MG63 (cell line): ENCODE measurements around the gene TNIK. TPM values are rescaled to one million over a fixed set of nuclear protein-coding genes. Genes with fewer than 3 reads are reported as not detected.

ENCODE experiments used
- DNase-seq: peaks from one replicate; pipeline ENCODE4 v3.0.0-alpha.2; 2020
- H3K27me3 ChIP-seq: fragments of 250-450 bp; sonication (Bioruptor Pico); 2 replicates; pipeline ENCODE4 v1.5.1; 2020; ENCODE audit warnings: mild to moderate bottlenecking, moderate library complexity
- H3K36me3 ChIP-seq: fragments of 250-450 bp; sonication (Bioruptor Pico); 2 replicates; pipeline ENCODE4 v1.5.1; 2020; ENCODE audit warnings: mild to moderate bottlenecking, moderate library complexity
- H3K4me3 ChIP-seq: fragments of 250-450 bp; sonication (Bioruptor Pico); 2 replicates; pipeline ENCODE4 v1.5.1; 2020; ENCODE audit warnings: mild to moderate bottlenecking, moderate library complexity
- H3K9me3 ChIP-seq: fragments of 250-450 bp; sonication (Bioruptor Pico); 2 replicates; pipeline ENCODE4 v1.5.1; 2020; ENCODE audit warnings: mild to moderate bottlenecking, moderate library complexity
- total RNA-seq: library from RNA; depleted of rRNA; stranded (reverse); fragments of >200 nt; shearing (Covaris generic); gene quantifications from 2 replicates; pipeline ENCODE4 v1.2.3, GENCODE V29; 2014; ENCODE audit warnings: low replicate concordance

Gene TNIK
- total RNA-seq, 1 experiment from 2014 or later = 0.07 TPM

DNA sequence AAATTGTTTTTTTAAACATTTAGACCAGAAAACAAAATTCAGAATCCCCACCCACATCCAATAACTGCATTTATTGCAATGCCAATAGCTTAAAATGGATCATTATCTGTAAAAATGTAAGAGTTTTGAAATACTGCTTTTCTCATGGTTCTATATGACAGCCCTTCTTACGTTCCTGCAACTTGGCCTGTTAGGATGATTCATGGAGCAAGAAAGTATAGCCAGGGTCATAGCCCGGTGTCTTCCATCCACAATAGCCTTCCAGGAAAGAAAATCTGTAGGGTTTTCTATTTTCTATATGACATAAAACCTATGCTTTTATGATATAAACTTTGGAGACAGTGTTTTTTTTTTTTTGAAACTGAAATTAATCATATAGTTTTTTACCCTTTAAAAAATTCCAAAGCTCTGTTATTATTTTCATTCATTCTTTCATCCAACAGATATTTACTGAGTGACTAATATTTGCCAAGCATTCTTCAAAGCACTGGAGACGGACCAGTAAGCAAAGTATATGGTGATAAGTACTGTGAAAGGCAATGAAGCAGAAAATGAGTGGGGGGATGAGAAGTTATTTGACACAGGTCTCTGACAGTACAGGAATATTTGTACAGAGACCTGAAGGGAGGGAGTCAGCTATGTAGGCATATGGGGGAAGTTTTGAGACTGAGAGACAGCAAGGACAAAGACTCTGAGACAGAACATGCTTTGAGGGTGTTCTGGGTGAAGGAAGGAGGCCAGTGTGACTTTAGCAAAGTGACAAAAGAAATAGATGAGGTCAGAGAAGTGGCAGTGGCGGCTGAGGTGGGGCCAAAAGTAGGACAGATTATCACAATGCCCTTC lies 404.6 kb downstream of the TNIK start:
- no peaks in the 10 kb centered on the region for H3K27me3 ChIP-seq
- DNase-seq = no peak
- H3K36me3 ChIP-seq = no peaks in the 10 kb centered on the region
- H3K9me3 ChIP-seq = peaks cover 4% of the 10 kb centered on the region
- no peak overlapping the region for H3K4me3 ChIP-seq

DNA sequence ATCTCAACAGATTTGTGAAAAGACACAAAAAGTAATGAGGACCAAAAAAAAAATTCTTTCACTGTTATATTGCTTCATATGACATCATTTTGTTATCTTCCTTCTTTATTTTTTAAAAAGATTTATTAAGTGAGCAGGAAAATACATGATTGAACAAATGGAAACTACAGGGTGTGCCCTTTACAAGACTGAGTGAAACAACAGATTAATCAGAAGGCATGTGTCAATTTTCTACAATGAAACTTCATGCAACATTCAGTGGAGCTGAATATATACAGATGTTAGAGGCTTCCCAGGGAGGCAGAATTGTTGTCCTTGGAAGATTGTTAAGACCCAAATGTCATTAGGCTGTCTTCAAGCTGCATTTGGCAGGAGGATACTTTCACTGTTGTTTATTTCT lies 405.3 kb downstream of the TNIK start:
- H3K9me3 ChIP-seq = peaks cover 4% of the 10 kb centered on the region
- no peak for DNase-seq
- no peaks in the 10 kb centered on the region for H3K27me3 ChIP-seq
- no peak overlapping the region for H3K4me3 ChIP-seq
- no peaks in the 10 kb centered on the region for H3K36me3 ChIP-seq

DNA sequence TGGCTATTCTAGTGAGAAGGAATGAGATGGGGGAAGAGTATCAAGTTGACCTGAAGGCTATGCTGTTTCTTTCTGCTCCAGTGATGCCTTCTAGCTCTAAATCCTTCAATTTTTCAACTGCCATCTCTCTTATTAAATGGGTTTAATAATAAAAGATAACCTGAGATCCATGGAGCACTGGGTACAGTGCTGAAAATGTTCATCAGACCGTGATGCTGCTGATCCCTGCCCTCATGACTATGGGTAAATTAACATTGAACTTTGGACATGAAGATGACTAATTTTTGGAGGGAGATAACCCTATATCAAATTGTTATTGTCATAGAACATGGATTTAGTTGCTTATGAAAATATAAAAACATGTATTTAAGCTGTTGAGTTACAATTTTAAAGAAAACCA lies 406.0 kb downstream of the TNIK start:
- Histone ChIP-seq H3K27me3 (no peaks in the 10 kb centered on the region), H3K9me3 (peaks cover 4% of the 10 kb centered on the region), H3K4me3 (no peak overlapping the region), H3K36me3 (no peaks in the 10 kb centered on the region)
- no peak for DNase-seq

GRCh38 chr3:171049861-171050444 lies 410.3 kb downstream of the TNIK start:
- peak; percentile 70 for DNase-seq
- Histone ChIP-seq H3K9me3 (peaks cover 4% of the 10 kb centered on the region), H3K27me3 (no peaks in the 10 kb centered on the region; the same call in 1 of the 2 replicates), H3K36me3 (no peaks in the 10 kb centered on the region), H3K4me3 (no peak overlapping the region)

GRCh38 chr3:171046760-171047159 lies 413.4 kb downstream of the TNIK start:
- Histone ChIP-seq H3K4me3 (no peak overlapping the region), H3K27me3 (no peaks in the 10 kb centered on the region; the same call in 1 of the 2 replicates), H3K9me3 (peaks cover under 1% of the 10 kb centered on the region), H3K36me3 (no peaks in the 10 kb centered on the region)
- no peak for DNase-seq

DNA sequence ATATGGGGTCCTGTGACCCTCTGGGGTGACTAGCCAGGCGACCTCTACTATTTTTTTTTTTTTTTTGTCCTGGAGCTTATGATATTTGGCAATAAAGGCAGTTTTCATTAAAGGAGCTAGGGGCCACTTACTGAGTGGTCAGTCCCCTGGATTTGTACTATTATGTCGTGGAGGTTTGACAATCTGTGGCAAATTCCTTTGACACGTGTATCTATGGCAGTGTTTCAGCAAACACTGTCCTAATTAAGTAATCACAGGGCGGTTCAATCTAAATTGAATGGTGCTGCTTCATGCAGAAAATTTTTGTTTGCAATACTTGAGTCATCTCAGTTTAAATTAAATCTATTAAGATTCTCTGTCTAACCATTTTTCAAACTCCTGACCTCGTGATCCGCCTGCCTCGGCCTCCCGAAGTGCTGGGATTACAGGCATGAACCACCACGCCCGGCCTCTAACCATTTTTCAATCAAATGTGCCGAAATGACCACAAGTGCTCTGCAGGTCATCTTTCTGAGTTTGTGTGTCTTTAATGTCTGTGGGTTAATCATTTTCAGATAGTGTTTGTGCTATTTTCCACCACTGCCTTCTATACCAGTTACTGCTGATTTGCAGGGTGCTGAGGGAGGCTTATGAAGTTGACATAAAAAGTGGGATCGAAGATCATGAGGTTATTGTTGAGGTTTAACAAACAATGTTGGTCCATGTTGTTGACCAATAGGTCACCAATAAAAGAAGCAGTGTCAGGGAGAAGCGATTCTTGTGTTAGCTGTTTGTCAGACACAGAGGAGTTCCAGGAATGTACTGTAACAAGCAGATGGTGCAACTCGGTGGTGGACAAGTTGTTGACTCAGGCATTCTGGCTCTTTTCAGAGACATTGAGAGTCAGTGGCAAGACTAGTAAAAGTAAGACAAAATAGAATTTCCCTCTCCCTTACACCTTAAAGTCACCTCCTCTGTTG lies 415.1 kb downstream of the TNIK start:
- no peak for DNase-seq
- H3K9me3 ChIP-seq = no peaks in the 10 kb centered on the region
- H3K4me3 ChIP-seq = no peak overlapping the region
- no peaks in the 10 kb centered on the region; the same call in 1 of the 2 replicates for H3K27me3 ChIP-seq
- no peaks in the 10 kb centered on the region for H3K36me3 ChIP-seq

- Histone ChIP-seq H3K4me3 (no peak overlapping the region), H3K36me3 (no peaks in the 10 kb centered on the region), H3K27me3 (no peaks in the 10 kb centered on the region; the same call in 1 of the 2 replicates), H3K9me3 (no peaks in the 10 kb centered on the region)
- DNase-seq = no peak
Measured at GRCh38 chr3:171044384-171044783, 415.8 kb downstream of the TNIK start.

DNA sequence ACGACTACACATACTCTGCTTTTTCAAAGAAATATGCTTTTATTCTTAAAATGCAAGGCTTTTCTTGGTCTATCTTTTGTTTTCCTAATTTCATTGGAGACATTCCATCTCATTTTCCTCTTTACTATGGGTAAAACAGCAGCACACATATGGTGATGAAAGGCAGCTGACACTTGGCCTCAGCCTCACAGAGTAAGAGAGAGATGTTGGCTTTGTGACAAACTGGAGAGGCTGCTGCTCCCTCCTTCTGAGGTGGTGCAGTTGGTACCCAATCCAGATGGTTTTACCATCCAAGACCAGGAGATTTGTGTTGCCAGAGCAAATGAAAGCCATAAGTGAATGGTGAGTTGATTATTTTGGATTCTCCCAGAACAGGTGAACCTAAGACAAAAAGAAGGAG lies 420.5 kb downstream of the TNIK start:
- Histone ChIP-seq H3K4me3 (no peak overlapping the region), H3K27me3 (no peaks in the 10 kb centered on the region; the same call in 1 of the 2 replicates), H3K36me3 (no peaks in the 10 kb centered on the region), H3K9me3 (no peaks in the 10 kb centered on the region)
- DNase-seq = no peak

DNA sequence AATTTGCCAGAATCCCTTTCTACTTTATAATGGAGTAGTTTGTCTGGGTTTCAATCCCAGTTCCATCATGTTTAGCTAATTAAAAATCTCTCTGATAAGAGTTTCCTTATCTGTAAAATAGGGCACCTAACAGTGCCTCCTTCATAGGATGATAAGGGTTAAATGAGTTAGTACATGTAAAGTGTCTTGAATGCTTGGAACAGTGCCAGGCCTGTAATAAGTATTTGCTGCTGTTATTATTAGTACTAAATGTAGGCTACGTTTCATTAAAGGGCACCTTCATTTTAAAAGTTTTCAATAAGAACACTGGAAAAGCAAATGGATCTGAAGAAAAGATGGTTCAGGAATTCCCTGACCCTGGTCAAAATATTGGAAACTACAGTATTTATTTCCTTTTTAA lies 421.9 kb downstream of the TNIK start:
- no peak overlapping the region for H3K4me3 ChIP-seq
- DNase-seq = no peak
- no peaks in the 10 kb centered on the region for H3K9me3 ChIP-seq

GRCh38 chr3:171028779-171029232 lies 431.4 kb downstream of the TNIK start:
- no peaks in the 10 kb centered on the region for H3K36me3 ChIP-seq
- peak; percentile 77 for DNase-seq
- no peaks in the 10 kb centered on the region for H3K27me3 ChIP-seq
- peak overlapping the region; percentile 27 for H3K4me3 ChIP-seq
- no peaks in the 10 kb centered on the region for H3K9me3 ChIP-seq

More for the DNA sequence above, 421.9 kb downstream of the TNIK start:
- Histone ChIP-seq H3K27me3 (no peaks in the 10 kb centered on the region; the same call in 1 of the 2 replicates), H3K36me3 (no peaks in the 10 kb centered on the region)

DNA sequence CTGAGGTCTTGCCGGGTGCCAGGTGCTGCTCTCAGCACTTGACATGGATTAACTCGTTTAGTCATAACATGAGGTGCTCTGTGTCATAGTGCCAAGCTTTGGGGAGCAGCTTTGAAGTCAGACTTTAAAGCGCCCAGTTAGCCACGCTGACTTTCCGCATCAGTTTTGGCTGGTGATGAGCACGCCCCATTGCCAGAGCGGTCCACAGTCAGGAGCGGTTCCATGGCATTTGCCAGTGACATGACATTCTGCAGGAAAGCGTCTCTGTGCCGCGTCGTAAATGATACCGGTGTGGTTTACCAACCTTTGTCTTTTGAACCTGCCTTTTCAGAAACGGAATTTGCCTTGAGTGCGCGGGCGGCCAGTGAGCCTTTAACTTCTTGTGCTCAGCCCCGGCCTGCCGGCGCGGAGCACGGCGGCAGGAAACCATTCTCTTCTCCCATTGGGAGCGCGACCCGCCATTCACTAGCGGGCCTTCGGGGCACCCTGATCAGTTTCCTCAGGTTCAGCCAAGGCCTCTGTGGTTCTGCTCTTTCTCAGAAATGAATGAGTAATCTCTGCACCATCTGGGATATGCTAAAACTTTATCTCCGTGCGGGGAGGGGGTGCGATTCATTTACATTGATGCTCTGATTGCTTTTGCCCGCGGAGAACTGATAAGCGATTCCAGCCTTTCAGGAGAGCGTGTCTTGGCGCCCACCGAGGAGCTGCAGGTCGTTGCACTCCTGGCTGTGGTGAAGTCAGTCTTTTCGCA lies 432.0 kb downstream of the TNIK start:
- DNase-seq = peak; percentile 91
- peak overlapping the region; percentile 27 for H3K4me3 ChIP-seq
- H3K27me3 ChIP-seq = no peaks in the 10 kb centered on the region
- no peaks in the 10 kb centered on the region for H3K9me3 ChIP-seq
- H3K36me3 ChIP-seq = no peaks in the 10 kb centered on the region

DNA sequence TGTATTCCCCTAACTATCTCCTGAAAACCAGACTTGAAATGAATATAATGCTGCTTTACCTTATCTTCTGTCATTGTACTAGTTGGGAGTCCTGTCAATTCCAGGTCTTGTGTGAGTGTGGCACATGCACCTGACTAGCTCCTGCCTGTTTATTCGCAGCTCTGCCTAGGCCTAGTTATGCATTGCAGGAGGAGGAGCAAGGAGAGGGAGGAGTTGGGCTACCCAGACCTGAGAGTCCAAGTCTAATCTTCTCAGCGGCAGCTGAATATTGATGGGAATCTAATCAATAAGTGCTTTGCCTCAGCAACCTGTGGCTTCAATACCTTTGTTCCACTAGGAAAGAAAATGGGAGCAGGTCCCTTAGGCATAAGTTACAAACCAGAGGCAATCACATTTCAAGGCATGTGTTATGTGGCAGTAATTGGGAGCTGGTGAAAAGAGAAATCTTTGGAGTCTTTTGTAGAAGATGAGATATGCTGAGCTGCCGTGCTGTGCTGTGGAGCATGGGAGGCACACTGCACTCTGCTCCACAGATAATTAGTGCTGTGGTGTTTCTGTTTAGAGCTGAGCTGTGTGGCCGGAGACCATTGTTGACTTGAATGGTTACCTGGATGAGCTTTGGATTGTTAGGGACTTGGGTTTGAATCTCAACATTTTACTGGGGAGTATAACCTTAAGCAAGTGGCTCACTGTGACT lies 433.5 kb downstream of the TNIK start, which contains the start of gene SLC2A2:
SLC2A2 (minus strand) TSS at position 124 of the 697 bp plus-strand sequence; CDS start at position 74, 50 bp downstream.
- no peaks in the 10 kb centered on the region for H3K36me3 ChIP-seq
- no peak for DNase-seq
- H3K27me3 ChIP-seq = no peaks in the 10 kb centered on the region
- no peaks in the 10 kb centered on the region for H3K9me3 ChIP-seq
- no peak within 1 kb of the TSS for H3K4me3 ChIP-seq

- Histone ChIP-seq H3K9me3 (no peaks in the 10 kb centered on the region), H3K4me3 (no peak overlapping the region), H3K36me3 (no peaks in the 10 kb centered on the region), H3K27me3 (no peaks in the 10 kb centered on the region)
- no peak for DNase-seq
Measured at GRCh38 chr3:171023566-171023965, 436.6 kb downstream of the TNIK start.

DNA sequence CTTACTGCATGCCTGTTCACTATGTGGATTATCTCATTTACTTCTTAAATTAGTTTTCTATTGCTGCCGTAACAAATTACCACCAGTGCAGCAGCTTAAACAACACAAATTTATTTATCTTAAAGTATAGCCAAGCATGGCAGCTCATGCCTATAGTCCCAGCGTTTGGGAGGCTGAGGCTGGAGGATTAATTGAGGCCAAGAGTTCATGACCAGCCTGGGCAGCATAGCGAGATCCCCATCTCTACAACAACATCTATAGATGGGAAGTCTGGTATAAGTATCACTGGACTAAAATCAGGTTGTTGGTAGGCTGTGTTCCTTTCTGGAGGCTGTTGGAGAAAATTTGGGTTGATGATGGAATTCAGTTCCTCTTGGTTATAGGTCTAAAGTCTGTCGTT lies 438.8 kb downstream of the TNIK start:
- Histone ChIP-seq H3K27me3 (no peaks in the 10 kb centered on the region), H3K4me3 (no peak overlapping the region), H3K9me3 (no peaks in the 10 kb centered on the region), H3K36me3 (no peaks in the 10 kb centered on the region)
- no peak for DNase-seq

DNA sequence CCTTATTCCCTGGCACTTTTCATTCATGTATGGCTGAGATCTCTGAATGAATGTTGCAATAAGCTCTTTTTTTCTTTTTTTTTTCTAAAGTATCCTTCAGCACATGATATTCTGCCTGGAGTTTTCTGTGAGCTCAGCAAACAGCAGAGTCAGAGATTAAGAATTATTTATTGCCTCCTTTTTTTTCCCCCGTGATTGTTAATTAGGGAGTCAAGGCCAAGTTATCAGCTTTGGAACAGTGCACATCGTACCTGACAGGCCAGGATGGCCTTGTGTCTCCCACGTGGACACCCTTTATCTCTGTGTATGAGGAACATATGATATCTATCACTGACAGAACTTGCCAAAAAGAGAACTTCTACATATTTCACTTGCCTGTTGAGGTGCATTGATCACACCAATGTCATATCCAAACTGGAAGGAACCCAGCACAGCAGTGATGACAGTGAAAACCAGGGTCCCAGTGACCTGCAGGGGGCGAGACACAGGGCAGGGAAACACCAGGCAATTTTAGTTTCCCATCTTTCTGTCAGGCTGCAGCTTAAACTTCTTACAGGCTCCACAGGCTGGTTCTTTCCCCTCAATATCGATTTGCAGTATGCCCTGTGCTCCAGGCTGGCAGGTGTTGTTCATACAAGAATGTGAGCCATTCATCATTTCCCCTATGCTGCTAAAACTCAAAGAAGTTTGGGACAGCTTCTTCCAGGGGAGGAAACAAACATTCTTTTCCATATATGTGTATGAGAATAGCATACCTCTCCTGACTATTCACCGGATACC lies 441.9 kb downstream of the TNIK start:
- H3K36me3 ChIP-seq = no peaks in the 10 kb centered on the region
- DNase-seq = no peak

More for the DNA sequence above, 441.9 kb downstream of the TNIK start:
- H3K4me3 ChIP-seq = no peak overlapping the region
- H3K9me3 ChIP-seq = no peaks in the 10 kb centered on the region
- H3K27me3 ChIP-seq = no peaks in the 10 kb centered on the region
